ENCODE data around the gene BMP10.

Gene BMP10

GRCh38 chr2:68853035-68853434, 18.2 kb downstream of the BMP10 start:
- H3K4me3 ChIP-seq (ENCODE audit: low read depth, low read length): no peak overlapping the region
- TF ChIP-seq CTCF (IDR thresholded peaks at IDR 0.05; ENCODE audit: low read depth, low read length): no peak

- TF ChIP-seq CTCF (IDR thresholded peaks at IDR 0.05; ENCODE audit: low read depth, low read length): no peak
- no peak overlapping the region for H3K4me3 ChIP-seq (ENCODE audit: low read depth, low read length)
Observed at GRCh38 chr2:68850524-68850923, 20.7 kb downstream of the BMP10 start.

- TF ChIP-seq CTCF (IDR thresholded peaks at IDR 0.05; ENCODE audit: low read depth, low read length): no peak
- H3K4me3 ChIP-seq (ENCODE audit: low read depth, low read length): no peak overlapping the region
Observed at GRCh38 chr2:68849579-68850030, 21.6 kb downstream of the BMP10 start.

- no peak for TF ChIP-seq CTCF (IDR thresholded peaks at IDR 0.05; ENCODE audit: low read depth, low read length)
- H3K4me3 ChIP-seq (ENCODE audit: low read depth, low read length): no peak overlapping the region
Observed at GRCh38 chr2:68847751-68848150, 23.4 kb downstream of the BMP10 start.

- TF ChIP-seq CTCF (IDR thresholded peaks at IDR 0.05; ENCODE audit: low read depth, low read length): no peak
- H3K4me3 ChIP-seq (ENCODE audit: low read depth, low read length): no peak overlapping the region
Observed at GRCh38 chr2:68846091-68846490, 25.1 kb downstream of the BMP10 start.

- no peak overlapping the region for H3K4me3 ChIP-seq (ENCODE audit: low read depth, low read length)
- TF ChIP-seq CTCF (IDR thresholded peaks at IDR 0.05; ENCODE audit: low read depth, low read length): no peak
Observed at GRCh38 chr2:68845043-68845442, 26.2 kb downstream of the BMP10 start.

- no peak overlapping the region for H3K4me3 ChIP-seq (ENCODE audit: low read depth, low read length)
- peak; percentile 67 for TF ChIP-seq CTCF (IDR thresholded peaks at IDR 0.05; ENCODE audit: low read depth, low read length)
Observed at GRCh38 chr2:68839260-68839833, 31.9 kb downstream of the BMP10 start.
